HPDE6-E6E7 (cell line): ENCODE results near the gene ATP2B3.

Source experiments
- DNase-seq: peaks from one replicate; pipeline ENCODE4 v3.0.0; 2011; ENCODE audit warnings: missing footprints; ENCODE audit errors: extremely low spot score

The ATP2B3 gene

GRCh38 chrX:153568451-153569011, 51.1 kb downstream of the ATP2B3 start:
- no peak for DNase-seq

- DNase-seq: no peak
Observed at GRCh38 chrX:153569475-153569874, 52.0 kb downstream of the ATP2B3 start.

GRCh38 chrX:153571534-153571908, 54.1 kb downstream of the ATP2B3 start:
- DNase-seq: no peak

- DNase-seq: no peak
Observed at GRCh38 chrX:153572601-153573000, 55.2 kb downstream of the ATP2B3 start.

- DNase-seq: no peak
Observed at GRCh38 chrX:153573984-153574383, 56.5 kb downstream of the ATP2B3 start.

GRCh38 chrX:153576239-153576870, 58.9 kb downstream of the ATP2B3 start:
- no peak for DNase-seq

- DNase-seq: no peak
Observed at GRCh38 chrX:153576961-153577360, 59.5 kb downstream of the ATP2B3 start.

GRCh38 chrX:153578200-153578835, 60.9 kb downstream of the ATP2B3 start:
- no peak for DNase-seq

- no peak for DNase-seq
Observed at GRCh38 chrX:153578889-153579288, 61.4 kb downstream of the ATP2B3 start.

- DNase-seq: no peak
Observed at GRCh38 chrX:153580700-153581386, 63.4 kb downstream of the ATP2B3 start.

GRCh38 chrX:153582896-153583295, 65.5 kb downstream of the ATP2B3 start:
- no peak for DNase-seq

- no peak for DNase-seq
Observed at GRCh38 chrX:153583433-153583832, 66.0 kb downstream of the ATP2B3 start.

GRCh38 chrX:153585827-153586226, 68.4 kb downstream of the ATP2B3 start:
- no peak for DNase-seq

- no peak for DNase-seq
Observed at GRCh38 chrX:153587342-153587741, 69.9 kb downstream of the ATP2B3 start.

GRCh38 chrX:153588021-153588781, 70.8 kb downstream of the ATP2B3 start:
- no peak for DNase-seq

- no peak for DNase-seq
Observed at GRCh38 chrX:153588782-153589446, 71.5 kb downstream of the ATP2B3 start.

GRCh38 chrX:153590961-153591956, 73.8 kb downstream of the ATP2B3 start:
- DNase-seq: no peak

GRCh38 chrX:153592091-153592833, 74.8 kb downstream of the ATP2B3 start:
- no peak for DNase-seq

GRCh38 chrX:153592966-153593688, 75.7 kb downstream of the ATP2B3 start:
- DNase-seq: no peak
